ENCODE data around the gene MAGOH. TPM values are rescaled to one million over a fixed set of nuclear protein-coding genes. Genes with fewer than 3 reads are reported as not detected.

MAGOH gene
- polyA plus RNA-seq, 3 donors: 22.9 to 70.8 (median 69.2) TPM

DNA sequence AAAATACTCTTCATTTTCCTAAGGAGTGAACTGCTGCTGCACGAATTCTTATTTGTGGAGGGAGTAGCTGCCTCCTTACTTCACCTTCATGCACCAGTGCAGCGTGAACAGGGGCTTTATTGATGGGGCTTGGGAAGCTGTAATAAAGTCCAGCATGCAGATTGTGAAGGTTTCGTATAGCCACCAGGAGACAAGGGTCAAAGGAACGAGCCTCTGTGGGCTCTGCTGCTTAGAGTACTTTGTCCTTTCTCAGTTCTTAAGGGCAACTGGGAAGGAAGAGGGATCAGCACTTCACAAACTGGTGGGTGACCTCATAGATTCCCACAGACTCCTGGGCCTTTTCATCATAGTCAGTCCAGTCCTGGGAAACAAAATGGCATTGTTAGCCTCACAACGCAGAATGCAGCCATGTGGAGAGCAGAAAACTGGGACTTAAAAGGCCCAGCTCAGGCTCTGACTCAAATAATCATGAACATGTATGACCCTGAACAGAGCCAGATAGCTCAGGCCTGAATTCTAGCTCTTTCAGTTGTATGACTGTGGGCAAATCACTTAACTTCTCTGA, 23.9 kb downstream of the MAGOH start:
- Histone ChIP-seq H3K27me3 (ENCODE audit: control insufficient read depth in 2 of 2, insufficient read depth in 2 of 2, low read length in 2 of 2) (no peaks in the 10 kb centered on the region), H3K4me3 (replicated peaks in 1 of 3; ENCODE audit: low read depth in 2 of 3, low read length in 3 of 3) (no peak overlapping the region), H3K9ac (ENCODE audit: insufficient read depth, low read length, poor library complexity, severe bottlenecking) (no peak overlapping the region), H4K20me1 (ENCODE audit: insufficient read depth, low read length) (peaks cover 4% of the 10 kb centered on the region), H2AFZ (ENCODE audit: insufficient read depth, low read depth, low read length, poor library complexity, severe bottlenecking) (no peak overlapping the region), H3K36me3 (replicated peaks in 1 of 2; ENCODE audit: control insufficient read depth in 1 of 2, insufficient read depth in 2 of 2, low read length in 2 of 2) (peaks cover 55 to 83% of the 10 kb centered on the region in 2 donors), H3K4me2 (replicated peaks; ENCODE audit: extremely low read depth, low read length, poor library complexity, severe bottlenecking) (no peak overlapping the region), H3K79me2 (ENCODE audit: insufficient read depth, low read length) (peaks cover 8% of the 10 kb centered on the region), H3K27ac (ENCODE audit: low read depth in 1 of 2, low read length in 2 of 2) (no peak overlapping the region), H3K4me1 (ENCODE audit: control insufficient read depth in 1 of 2, insufficient read depth in 2 of 2, low read length in 2 of 2) (peaks cover 7 to 13% of the 10 kb centered on the region in 2 donors), H3K9me3 (replicated peaks in 1 of 2; ENCODE audit: control insufficient read depth in 1 of 2, insufficient read depth in 1 of 2, low read length in 2 of 2) (no peaks in the 10 kb centered on the region)
- H3K9me3 Mint-ChIP-seq: no peaks in the 10 kb centered on the region
- no peak for DNase-seq
- no peaks in the 10 kb centered on the region for H3K27me3 Mint-ChIP-seq (ENCODE audit: low read depth in 3 of 3)
- peak overlapping the region in 1 of 7 donors; percentile 26 for H3K27ac Mint-ChIP-seq
- no peak for TF ChIP-seq CTCF (IDR thresholded peaks at IDR 0.05)
- no peak overlapping the region for H3K4me3 Mint-ChIP-seq
- WGBS (ENCODE audit: insufficient coverage): 84% methylated on average over 3 of the region's 5 CpGs
- intact Hi-C loops (cut with micrococcal nuclease): no loop called here
- peaks cover 66 to 75% of the 10 kb centered on the region in 2 donors for H3K36me3 Mint-ChIP-seq
- peaks cover 20% of the 10 kb centered on the region for H3K4me1 Mint-ChIP-seq

GRCh38 chr1:53210954-53211353, 27.4 kb downstream of the MAGOH start:
- H4K20me1 ChIP-seq (ENCODE audit: insufficient read depth, low read length): peaks cover 4% of the 10 kb centered on the region
- no peak overlapping the region for H3K4me3 ChIP-seq (replicated peaks in 1 of 3; ENCODE audit: low read depth in 2 of 3, low read length in 3 of 3)
- H3K4me1 Mint-ChIP-seq: peaks cover 3% of the 10 kb centered on the region
- no peak overlapping the region for H3K4me2 ChIP-seq (replicated peaks; ENCODE audit: extremely low read depth, low read length, poor library complexity, severe bottlenecking)
- peak overlapping the region in 2 of 7 donors; percentile 24 to 25 for H3K27ac Mint-ChIP-seq
- no peak overlapping the region for H3K4me3 Mint-ChIP-seq
- no peaks in the 10 kb centered on the region for H3K27me3 Mint-ChIP-seq (ENCODE audit: low read depth in 3 of 3)
- intact Hi-C loops (cut with micrococcal nuclease): no loop called here
- H3K79me2 ChIP-seq (ENCODE audit: insufficient read depth, low read length): peaks cover 5% of the 10 kb centered on the region
- DNase-seq: no peak
- H3K36me3 ChIP-seq (replicated peaks in 1 of 2; ENCODE audit: control insufficient read depth in 1 of 2, insufficient read depth in 2 of 2, low read length in 2 of 2): peaks cover 78 to 99% of the 10 kb centered on the region in 2 donors
- no peak overlapping the region for H2AFZ ChIP-seq (ENCODE audit: insufficient read depth, low read depth, low read length, poor library complexity, severe bottlenecking)
- peaks cover 7 to 11% (median 10%) of the 10 kb centered on the region in 7 donors for H3K9me3 Mint-ChIP-seq
- no peak overlapping the region for H3K9ac ChIP-seq (ENCODE audit: insufficient read depth, low read length, poor library complexity, severe bottlenecking)
- no peak overlapping the region for H3K27ac ChIP-seq (ENCODE audit: low read depth in 1 of 2, low read length in 2 of 2)
- H3K36me3 Mint-ChIP-seq: peaks cover 76 to 94% of the 10 kb centered on the region in 2 donors
- H3K27me3 ChIP-seq (ENCODE audit: control insufficient read depth in 2 of 2, insufficient read depth in 2 of 2, low read length in 2 of 2): no peaks in the 10 kb centered on the region
- peaks cover 7 to 9% of the 10 kb centered on the region in 2 donors for H3K9me3 ChIP-seq (replicated peaks in 1 of 2; ENCODE audit: control insufficient read depth in 1 of 2, insufficient read depth in 1 of 2, low read length in 2 of 2)
- H3K4me1 ChIP-seq (ENCODE audit: control insufficient read depth in 1 of 2, insufficient read depth in 2 of 2, low read length in 2 of 2): peaks cover under 1% of the 10 kb centered on the region in 2 donors
- no peak for TF ChIP-seq CTCF (IDR thresholded peaks at IDR 0.05)
- WGBS (ENCODE audit: insufficient coverage): 100% methylated on average over 6 of the region's 11 CpGs
